ENCODE data around the gene CTSK. TPM values are rescaled to one million over a fixed set of nuclear protein-coding genes. Genes with fewer than 3 reads are reported as not detected.

Gene CTSK
- polyA plus RNA-seq, 1 of the 3 experiments (the other 2 are of a cell fraction), result 6.3 TPM

DNA sequence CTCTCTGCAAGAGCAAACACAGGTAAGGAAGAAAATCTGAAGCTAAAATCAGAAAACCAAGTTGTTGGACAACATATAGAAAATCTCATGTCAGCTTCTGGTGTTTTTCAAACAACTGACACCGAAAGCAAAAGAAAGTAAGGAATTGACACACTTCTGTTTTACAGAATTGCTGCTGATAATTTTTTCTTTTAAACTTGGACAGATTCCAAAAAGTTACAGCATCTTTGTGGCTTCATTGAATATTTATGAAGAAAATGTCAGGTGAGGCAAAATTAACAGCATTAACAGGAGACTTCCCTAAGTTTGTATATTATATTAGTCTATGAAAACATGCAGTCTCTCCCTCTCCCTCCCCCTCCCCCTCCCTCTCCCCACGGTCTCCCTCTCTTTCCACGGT lies 27.6 kb downstream of the CTSK start:
- H4K20me1 ChIP-seq (ENCODE audit: insufficient read depth), result no peaks in the 10 kb centered on the region
- POLR2A ChIA-PET, result no interaction called here
- H3K4me2 ChIP-seq, result no peak overlapping the region
- WGBS (ENCODE audit: low lambda C conversion rate), result 87% methylated on average over 3 of the region's 3 CpGs
- H3K27me3 ChIP-seq (ENCODE audit: insufficient read depth), result no peaks in the 10 kb centered on the region
- no peak overlapping the region for H2AFZ ChIP-seq (ENCODE audit: low read depth)
- no peaks in the 10 kb centered on the region for H3K79me2 ChIP-seq (ENCODE audit: insufficient read depth)
- H3K27ac ChIP-seq (ENCODE audit: low read depth in 2 of 2, low read length in 1 of 2), result no peak overlapping the region
- no peaks in the 10 kb centered on the region for H3K9me3 ChIP-seq
- TF ChIP-seq MEF2A (IDR thresholded peaks at IDR 0.05; ENCODE audit: borderline replicate concordance, low read depth), result no peak
- TF ChIP-seq NRF1 (IDR thresholded peaks at IDR 0.05; ENCODE audit: low read depth, low read length), result no peak
- TF ChIP-seq IRF3 (IDR thresholded peaks at IDR 0.05; ENCODE audit: low read depth, low read length), result no peak
- TF ChIP-seq RCOR1 (IDR thresholded peaks at IDR 0.05; ENCODE audit: low read length), result no peak
- no peak for TF ChIP-seq TCF12 (IDR thresholded peaks at IDR 0.05)
- TF ChIP-seq YY1 (IDR thresholded peaks at IDR 0.05; ENCODE audit: low read depth), result no peak
- TF ChIP-seq SIN3A (IDR thresholded peaks at IDR 0.05; ENCODE audit: borderline replicate concordance, low read depth, low read length), result no peak
- TF ChIP-seq FOSL2 (IDR thresholded peaks at IDR 0.05; ENCODE audit: borderline replicate concordance, low read depth), result no peak
- TF ChIP-seq MXI1 (IDR thresholded peaks at IDR 0.05; ENCODE audit: low read depth, low read length), result no peak
- no peak for TF ChIP-seq TAF1 (IDR thresholded peaks at IDR 0.05; ENCODE audit: borderline replicate concordance, low read depth, low read length)
- CTCF ChIA-PET, result interaction anchor here (0.8 kb wide), 1 partner anchor 9 kb away, joined by 3 read pairs; no protein-coding TSS in a partner anchor
- H3F3A ChIP-seq (replicated peaks; ENCODE audit: insufficient read depth), result no peaks in the 10 kb centered on the region
- H3K36me3 ChIP-seq (replicated peaks in 1 of 2; ENCODE audit: control insufficient read depth in 1 of 2, insufficient read depth in 2 of 2, low read length in 1 of 2), result no peaks in the 10 kb centered on the region
- H3K9ac ChIP-seq, result no peak overlapping the region
- H3K4me1 ChIP-seq (ENCODE audit: control insufficient read depth in 1 of 2, insufficient read depth in 2 of 2, low read depth in 1 of 2, low read length in 1 of 2), result no peaks in the 10 kb centered on the region
- H3K9me2 ChIP-seq, result no peaks in the 10 kb centered on the region
- DNase-seq, result no peak
- H3K4me3 ChIP-seq (ENCODE audit: low read depth in 2 of 2, low read length in 1 of 2), result no peak overlapping the region

DNA sequence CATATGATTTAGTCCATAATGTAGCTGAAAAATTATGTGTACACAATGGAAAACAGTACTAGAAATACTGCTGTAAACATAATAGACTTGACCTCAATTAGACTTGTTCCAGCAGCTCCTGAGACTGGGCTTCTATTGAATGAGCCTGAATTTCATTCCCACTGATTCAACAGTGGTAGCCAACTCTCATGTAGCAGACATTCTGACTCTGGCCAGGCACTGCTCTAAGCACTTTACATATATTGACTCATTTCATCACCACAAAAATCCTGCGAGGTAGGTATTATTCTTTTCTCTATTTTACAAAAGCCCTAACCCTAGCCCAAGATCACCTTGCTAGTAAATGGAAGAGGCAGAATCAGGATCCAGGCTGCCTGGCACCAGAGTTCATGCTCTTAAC lies 29.7 kb downstream of the CTSK start:
- ChIA-PET CTCF (interaction anchor here (1.3 kb wide), 1 partner anchor 219 kb away, joined by 5 read pairs; no protein-coding TSS in a partner anchor), POLR2A (no interaction called here)
- H3F3A ChIP-seq (replicated peaks; ENCODE audit: insufficient read depth), result no peaks in the 10 kb centered on the region
- H3K9me2 ChIP-seq, result no peaks in the 10 kb centered on the region
- no peaks in the 10 kb centered on the region for H3K79me2 ChIP-seq (ENCODE audit: insufficient read depth)
- no peak for TF ChIP-seq FOXM1 (IDR thresholded peaks at IDR 0.05; ENCODE audit: low read depth)
- TF ChIP-seq MXI1 (IDR thresholded peaks at IDR 0.05; ENCODE audit: low read depth, low read length), result no peak
- TF ChIP-seq FOXJ3 (CRISPR knock-in tag; IDR thresholded peaks at IDR 0.05), result no peak
- TF ChIP-seq JUND (IDR thresholded peaks at IDR 0.05), result no peak
- TF ChIP-seq, protein P1, sequence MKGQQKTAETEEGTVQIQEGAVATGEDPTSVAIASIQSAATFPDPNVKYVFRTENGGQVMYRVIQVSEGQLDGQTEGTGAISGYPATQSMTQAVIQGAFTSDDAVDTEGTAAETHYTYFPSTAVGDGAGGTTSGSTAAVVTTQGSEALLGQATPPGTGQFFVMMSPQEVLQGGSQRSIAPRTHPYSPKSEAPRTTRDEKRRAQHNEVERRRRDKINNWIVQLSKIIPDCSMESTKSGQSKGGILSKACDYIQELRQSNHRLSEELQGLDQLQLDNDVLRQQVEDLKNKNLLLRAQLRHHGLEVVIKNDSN (IDR thresholded peaks at IDR 0.05; ENCODE audit: borderline replicate concordance, low read depth), result no peak
- TF ChIP-seq, protein P2, sequence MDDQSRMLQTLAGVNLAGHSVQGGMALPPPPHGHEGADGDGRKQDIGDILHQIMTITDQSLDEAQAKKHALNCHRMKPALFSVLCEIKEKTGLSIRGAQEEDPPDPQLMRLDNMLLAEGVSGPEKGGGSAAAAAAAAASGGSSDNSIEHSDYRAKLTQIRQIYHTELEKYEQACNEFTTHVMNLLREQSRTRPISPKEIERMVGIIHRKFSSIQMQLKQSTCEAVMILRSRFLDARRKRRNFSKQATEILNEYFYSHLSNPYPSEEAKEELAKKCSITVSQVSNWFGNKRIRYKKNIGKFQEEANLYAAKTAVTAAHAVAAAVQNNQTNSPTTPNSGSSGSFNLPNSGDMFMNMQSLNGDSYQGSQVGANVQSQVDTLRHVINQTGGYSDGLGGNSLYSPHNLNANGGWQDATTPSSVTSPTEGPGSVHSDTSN (IDR thresholded peaks at IDR 0.05), result no peak
- no peaks in the 10 kb centered on the region for H4K20me1 ChIP-seq (ENCODE audit: insufficient read depth)
- no peaks in the 10 kb centered on the region for H3K27me3 ChIP-seq (ENCODE audit: insufficient read depth)
- no peak overlapping the region for H3K9ac ChIP-seq
- no peak for DNase-seq
- no peaks in the 10 kb centered on the region for H3K4me1 ChIP-seq (ENCODE audit: control insufficient read depth in 1 of 2, insufficient read depth in 2 of 2, low read depth in 1 of 2, low read length in 1 of 2)
- no peak overlapping the region for H3K4me3 ChIP-seq (ENCODE audit: low read depth in 2 of 2, low read length in 1 of 2)
- no peak overlapping the region for H2AFZ ChIP-seq (ENCODE audit: low read depth)
- H3K9me3 ChIP-seq, result no peaks in the 10 kb centered on the region
- no peak overlapping the region for H3K4me2 ChIP-seq
- no peaks in the 10 kb centered on the region for H3K36me3 ChIP-seq (replicated peaks in 1 of 2; ENCODE audit: control insufficient read depth in 1 of 2, insufficient read depth in 2 of 2, low read length in 1 of 2)
- H3K27ac ChIP-seq (ENCODE audit: low read depth in 2 of 2, low read length in 1 of 2), result no peak overlapping the region
- WGBS (ENCODE audit: low lambda C conversion rate), result 89% methylated on average over 1 of the region's 1 CpG
